HepG2 (cell line): Measurements from ENCODE around the gene TGFA. TPM values are rescaled to one million over a fixed set of nuclear protein-coding genes. Genes with fewer than 3 reads are reported as not detected.

ENCODE experiments used
- CCDC6 ChIP-seq: sonication (generic); formaldehyde crosslinking; IDR thresholded peaks from 2 replicates; pipeline ENCODE4 v1.8.1; 2022; ENCODE audit warnings: mild to moderate bottlenecking, missing genetic modification reagents, moderate library complexity
- GABPB1 ChIP-seq: IDR thresholded peaks from 2 replicates; pipeline ENCODE4 v1.6.1; 2016; ENCODE audit warnings: mild to moderate bottlenecking, missing genetic modification reagents, moderate library complexity, missing compliant biosample characterization
- HDAC6 ChIP-seq: fragments of 200-600 bp; sonication (generic); IDR thresholded peaks from 2 replicates; pipeline ENCODE4 v1.7.0; 2017; ENCODE audit warnings: mild to moderate bottlenecking, antibody characterized with exemption, low read length, low read depth
- HIVEP1 ChIP-seq: sonication (generic); formaldehyde crosslinking; IDR thresholded peaks from 2 replicates; pipeline ENCODE4 v1.4.0; 2020; ENCODE audit warnings: mild to moderate bottlenecking, missing genetic modification reagents
- HMG20A ChIP-seq: IDR thresholded peaks from 2 replicates; pipeline ENCODE4 v1.6.1; 2016; ENCODE audit warnings: borderline replicate concordance
- HOXA3 ChIP-seq: sonication (generic); formaldehyde crosslinking; IDR thresholded peaks from 2 replicates; pipeline ENCODE4 v1.5.0; 2020; ENCODE audit warnings: missing genetic modification reagents
- MBD4 ChIP-seq: IDR thresholded peaks from 2 replicates; pipeline ENCODE4 v1.6.1; 2012; ENCODE audit warnings: low read length, inconsistent platforms, borderline replicate concordance
- MYNN ChIP-seq: sonication (generic); formaldehyde crosslinking; IDR thresholded peaks from 2 replicates; pipeline ENCODE4 v1.4.0; 2020; ENCODE audit warnings: mild to moderate bottlenecking, low read depth, missing genetic modification reagents
- PRPF4 ChIP-seq: fragments of 200-400 bp; formaldehyde crosslinking; IDR thresholded peaks from 2 replicates; pipeline ENCODE4 v1.6.1; 2016; ENCODE audit warnings: low read length, low read depth; ENCODE audit not compliant: poor library complexity, severe bottlenecking
- RBAK ChIP-seq: sonication (generic); formaldehyde crosslinking; IDR thresholded peaks from 2 replicates; pipeline ENCODE4 v1.5.1; 2020; ENCODE audit warnings: mild to moderate bottlenecking, missing genetic modification reagents
- SKIL ChIP-seq: sonication (generic); formaldehyde crosslinking; IDR thresholded peaks from 2 replicates; pipeline ENCODE4 v1.8.0; 2022; ENCODE audit warnings: missing genetic modification reagents, mild to moderate bottlenecking, moderate library complexity, borderline replicate concordance
- TEAD2 ChIP-seq: sonication (generic); formaldehyde crosslinking; IDR thresholded peaks from 2 replicates; pipeline ENCODE4 v1.9.0; 2021; ENCODE audit warnings: missing genetic modification reagents
- TRIM24 ChIP-seq: sonication (generic); formaldehyde crosslinking; IDR thresholded peaks from 2 replicates; pipeline ENCODE4 v1.8.0; 2022; ENCODE audit warnings: mild to moderate bottlenecking, missing genetic modification reagents
- ZKSCAN1 ChIP-seq: fragments of 150-350 bp; IDR thresholded peaks from 2 replicates; pipeline ENCODE4 v1.6.1; 2014; ENCODE audit warnings: low read length
- ZNF337 ChIP-seq: sonication (generic); formaldehyde crosslinking; IDR thresholded peaks from 2 replicates; pipeline ENCODE4 v1.5.1; 2020; ENCODE audit warnings: missing genetic modification reagents, low read depth, mild to moderate bottlenecking, borderline replicate concordance
- ZNF382 ChIP-seq: sonication (generic); formaldehyde crosslinking; IDR thresholded peaks from 2 replicates; pipeline ENCODE4 v1.5.0; 2020; ENCODE audit warnings: missing genetic modification reagents, mild to moderate bottlenecking, borderline replicate concordance
- ZNF431 ChIP-seq: sonication (generic); formaldehyde crosslinking; IDR thresholded peaks from 2 replicates; pipeline ENCODE4 v1.9.0; 2022; ENCODE audit warnings: missing genetic modification reagents, low read depth, mild to moderate bottlenecking, borderline replicate concordance
- ZNF7 ChIP-seq: IDR thresholded peaks from 2 replicates; pipeline ENCODE4 v1.6.1; 2016; ENCODE audit warnings: missing biosample characterization, missing genetic modification reagents
- ZNF879 ChIP-seq: sonication (generic); formaldehyde crosslinking; IDR thresholded peaks from 2 replicates; pipeline ENCODE4 v1.8.1; 2023; ENCODE audit warnings: missing genetic modification reagents
- ZSCAN9 ChIP-seq: IDR thresholded peaks from 2 replicates; pipeline ENCODE4 v1.6.1; 2016; ENCODE audit warnings: borderline replicate concordance
- polyA plus RNA-seq, 8 experiments: library from polyadenylated mRNA; depleted of rRNA in 3 of 8; stranded (reverse) in 7 of 8; unstranded in 1 of 8; fragments of >200 nt; fragmentation: Illumina TruSeq in 4 of 8; extraction: Trizol in 4 of 8; gene quantifications; 2 replicates each; pipeline versions ENCODE4 v1.2.1 to v1.2.3, GENCODE V29; 2011 to 2016; ENCODE audit warnings: low read depth in 4 of 8, missing spikeins in 1 of 8, mixed read lengths in 1 of 8; ENCODE audit not compliant: insufficient read depth in 1 of 8
- total RNA-seq, 5 experiments: library from RNA; depleted of rRNA; stranded (reverse); fragments of >200 nt; fragmentation: Illumina TruSeq; extraction: Trizol; gene quantifications; 2 replicates each; pipeline ENCODE4 v1.2.3, GENCODE V29; 2016; ENCODE audit warnings: low read depth in 1 of 5
- TF ChIP-seq, protein P1 (sequence below): sonication (generic); formaldehyde crosslinking; IDR thresholded peaks from 2 replicates; pipeline ENCODE4 v1.5.1; 2020; ENCODE audit warnings: mild to moderate bottlenecking, missing genetic modification reagents, moderate library complexity

TGFA gene
- total and polyA plus RNA-seq, 2 of the 13 experiments (the other 11 are each of a cell fraction or from before 2014, with no cell fraction given): 7.8 to 15.3 TPM

DNA sequence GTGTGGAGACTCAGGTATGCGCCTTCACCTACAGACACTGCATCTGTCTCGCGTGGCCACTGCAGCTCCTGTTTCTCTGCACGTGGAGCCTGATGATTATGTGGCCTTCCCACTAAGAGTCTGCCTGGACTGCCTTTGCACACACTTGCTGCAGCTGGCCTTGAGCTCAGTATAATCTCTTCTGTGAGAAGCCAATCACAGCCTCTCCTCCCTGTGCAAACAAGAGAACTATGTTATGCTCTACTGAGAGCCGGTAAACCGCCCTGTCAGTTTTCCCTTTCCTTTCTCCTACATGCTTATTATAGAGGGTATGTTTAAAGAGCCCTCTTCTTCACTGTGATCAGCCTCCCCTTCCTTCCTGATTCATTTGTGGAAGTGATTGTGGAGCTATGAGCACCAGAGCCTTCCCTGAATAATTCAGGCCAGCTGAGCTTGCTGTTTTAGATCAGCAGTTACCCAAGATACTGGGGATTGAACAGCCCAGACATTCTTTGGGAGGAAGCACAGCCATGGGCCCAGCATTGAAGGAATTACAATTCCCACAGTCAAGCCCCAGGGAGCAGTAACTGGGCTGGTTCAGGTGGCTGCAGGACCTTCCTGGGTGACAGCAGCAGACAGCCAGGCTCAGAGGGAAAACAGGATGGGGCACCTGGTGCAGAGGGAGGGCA is 3.7 kb upstream of the TGFA start (continued):
- TF ChIP-seq MYNN (CRISPR knock-in tag): no peak
- TF ChIP-seq ZNF431: no peak
- TF ChIP-seq RBAK (CRISPR knock-in tag): no peak
- peak; percentile 93 for TF ChIP-seq ZSCAN9 (CRISPR knock-in tag)
- peak; percentile 79 for TF ChIP-seq CCDC6 (CRISPR knock-in tag)
- TF ChIP-seq ZNF7 (CRISPR knock-in tag): peak; percentile 56; the same call in 1 of the 2 replicates
- TF ChIP-seq, protein P1, sequence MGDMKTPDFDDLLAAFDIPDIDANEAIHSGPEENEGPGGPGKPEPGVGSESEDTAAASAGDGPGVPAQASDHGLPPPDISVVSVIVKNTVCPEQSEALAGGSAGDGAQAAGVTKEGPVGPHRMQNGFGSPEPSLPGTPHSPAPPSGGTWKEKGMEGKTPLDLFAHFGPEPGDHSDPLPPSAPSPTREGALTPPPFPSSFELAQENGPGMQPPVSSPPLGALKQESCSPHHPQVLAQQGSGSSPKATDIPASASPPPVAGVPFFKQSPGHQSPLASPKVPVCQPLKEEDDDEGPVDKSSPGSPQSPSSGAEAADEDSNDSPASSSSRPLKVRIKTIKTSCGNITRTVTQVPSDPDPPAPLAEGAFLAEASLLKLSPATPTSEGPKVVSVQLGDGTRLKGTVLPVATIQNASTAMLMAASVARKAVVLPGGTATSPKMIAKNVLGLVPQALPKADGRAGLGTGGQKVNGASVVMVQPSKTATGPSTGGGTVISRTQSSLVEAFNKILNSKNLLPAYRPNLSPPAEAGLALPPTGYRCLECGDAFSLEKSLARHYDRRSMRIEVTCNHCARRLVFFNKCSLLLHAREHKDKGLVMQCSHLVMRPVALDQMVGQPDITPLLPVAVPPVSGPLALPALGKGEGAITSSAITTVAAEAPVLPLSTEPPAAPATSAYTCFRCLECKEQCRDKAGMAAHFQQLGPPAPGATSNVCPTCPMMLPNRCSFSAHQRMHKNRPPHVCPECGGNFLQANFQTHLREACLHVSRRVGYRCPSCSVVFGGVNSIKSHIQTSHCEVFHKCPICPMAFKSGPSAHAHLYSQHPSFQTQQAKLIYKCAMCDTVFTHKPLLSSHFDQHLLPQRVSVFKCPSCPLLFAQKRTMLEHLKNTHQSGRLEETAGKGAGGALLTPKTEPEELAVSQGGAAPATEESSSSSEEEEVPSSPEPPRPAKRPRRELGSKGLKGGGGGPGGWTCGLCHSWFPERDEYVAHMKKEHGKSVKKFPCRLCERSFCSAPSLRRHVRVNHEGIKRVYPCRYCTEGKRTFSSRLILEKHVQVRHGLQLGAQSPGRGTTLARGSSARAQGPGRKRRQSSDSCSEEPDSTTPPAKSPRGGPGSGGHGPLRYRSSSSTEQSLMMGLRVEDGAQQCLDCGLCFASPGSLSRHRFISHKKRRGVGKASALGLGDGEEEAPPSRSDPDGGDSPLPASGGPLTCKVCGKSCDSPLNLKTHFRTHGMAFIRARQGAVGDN (CRISPR knock-in tag): peak; percentile 58
- TF ChIP-seq GABPB1 (CRISPR knock-in tag): no peak
- no peak for TF ChIP-seq ZNF879 (CRISPR knock-in tag)
- no peak for TF ChIP-seq TEAD2 (CRISPR knock-in tag)
- no peak for TF ChIP-seq PRPF4
- TF ChIP-seq ZNF382 (CRISPR knock-in tag): no peak
- TF ChIP-seq ZKSCAN1: no peak
- TF ChIP-seq SKIL: no peak
- TF ChIP-seq HDAC6: no peak
- no peak for TF ChIP-seq MBD4
- TF ChIP-seq ZNF337 (CRISPR knock-in tag): no peak
- TF ChIP-seq TRIM24 (CRISPR knock-in tag): no peak
- no peak; the same call in 1 of the 2 replicates for TF ChIP-seq HIVEP1 (CRISPR knock-in tag)
- no peak for TF ChIP-seq HMG20A (CRISPR knock-in tag)
- peak; percentile 79 for TF ChIP-seq HOXA3 (CRISPR knock-in tag)
